ENCODE data around the gene TEX14.
A peak's percentile ranks its signal among the peaks of the same experiment; 100 is the strongest.
"Not testable (repeated sequence)": the region's sequence is repeated elsewhere in the genome, so short reads cannot be mapped to it uniquely, and the experiment has no call there.

The TEX14 gene

GRCh38 chr17:58691701-58692238 lies at the start of gene TEX14:
Gene TEX14, minus strand, starts transcription at chr17:58692045. Its CDS starts 40,044 bp downstream, at chr17:58652001.
- DNase-seq: no peak

- no peak for DNase-seq
Measured at GRCh38 chr17:58741121-58741625, 49.3 kb upstream of the TEX14 start.

- DNase-seq: no peak
Measured at GRCh38 chr17:58734811-58735210, 43.0 kb upstream of the TEX14 start.

GRCh38 chr17:58734040-58734439 lies 42.2 kb upstream of the TEX14 start:
- DNase-seq: no peak

- DNase-seq: no peak
Measured at GRCh38 chr17:58730937-58731336, 39.1 kb upstream of the TEX14 start.

GRCh38 chr17:58728798-58729197 lies 37.0 kb upstream of the TEX14 start:
- no peak for DNase-seq

GRCh38 chr17:58722696-58723095 lies 30.9 kb upstream of the TEX14 start:
- DNase-seq: no peak

- DNase-seq: no peak
Measured at GRCh38 chr17:58722274-58722673, 30.4 kb upstream of the TEX14 start.

GRCh38 chr17:58710948-58711552 lies 19.2 kb upstream of the TEX14 start:
- peak; percentile 63 to 74 for DNase-seq

- DNase-seq: no peak
Measured at GRCh38 chr17:58706351-58707140, 14.7 kb upstream of the TEX14 start.

- no peak for DNase-seq
Measured at GRCh38 chr17:58703916-58704286, 12.1 kb upstream of the TEX14 start.

- DNase-seq: no peak
Measured at GRCh38 chr17:58703137-58703915, 11.5 kb upstream of the TEX14 start.

GRCh38 chr17:58702708-58703107 lies 10.9 kb upstream of the TEX14 start:
- no peak for DNase-seq

GRCh38 chr17:58702045-58702476 lies 10.2 kb upstream of the TEX14 start:
- DNase-seq: no peak

GRCh38 chr17:58699771-58700170 lies 7.9 kb upstream of the TEX14 start:
- DNase-seq: no peak

- DNase-seq: no peak
Measured at GRCh38 chr17:58694826-58695225, 3.0 kb upstream of the TEX14 start.

- no peak for DNase-seq
Measured at GRCh38 chr17:58694302-58694701, 2.5 kb upstream of the TEX14 start.

- no peak for DNase-seq
Measured at GRCh38 chr17:58693751-58694150, 1.9 kb upstream of the TEX14 start.

- DNase-seq: no peak
Measured at GRCh38 chr17:58693208-58693607, 1.4 kb upstream of the TEX14 start.

- DNase-seq: peak; percentile 91 to 94
Measured at GRCh38 chr17:58692239-58693055, 602 bp upstream of the TEX14 start, which contains the start of gene RAD51C. Gene RAD51C, plus strand, starts transcription at chr17:58692602. Its CDS starts 42 bp downstream, at chr17:58692644.

- DNase-seq: not testable (repeated sequence)
Measured at GRCh38 chr17:58690033-58690432, 1.8 kb downstream of the TEX14 start.

GRCh38 chr17:58688521-58688920 lies 3.3 kb downstream of the TEX14 start:
- DNase-seq: no peak

All from Kasumi-1 (cell line).